Measurements from ENCODE around the gene MIEF1.
A peak's percentile ranks its signal among the peaks of the same experiment; 100 is the strongest.

MIEF1 gene

DNA sequence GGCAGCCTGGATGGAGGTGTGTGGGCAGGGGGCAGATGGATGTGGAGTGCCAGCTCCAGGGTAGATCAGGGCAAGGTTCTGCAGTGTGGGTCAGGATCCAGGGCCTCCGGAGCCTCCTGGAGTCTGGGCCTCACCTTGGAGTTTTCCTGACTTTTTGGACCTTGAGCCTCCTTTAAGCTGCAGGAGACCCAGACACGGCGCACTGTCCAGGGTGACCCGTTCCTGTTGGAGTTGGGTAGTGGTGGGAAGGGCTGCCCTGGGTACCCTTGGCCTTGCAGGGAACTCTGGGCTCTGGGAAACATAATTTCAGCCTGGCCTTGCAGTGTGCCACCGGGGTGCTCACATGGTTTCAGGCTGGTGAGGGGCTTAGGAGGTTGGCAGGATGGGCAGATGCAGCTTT is 28.2 kb upstream of the MIEF1 start:
- Histone ChIP-seq H3K36me3 (no peaks in the 10 kb centered on the region; a peak in 1 of 22 replicates), H3K4me2 (peak overlapping the region; percentile 4 to 98 (median 34); a peak in 17 of 22 replicates), H3K27me3 (no peaks in the 10 kb centered on the region), H4K20me1 (peaks cover 0 to 26% (median 0%) of the 10 kb centered on the region in 11 experiments; a peak in 5 of 22 replicates), H3K9ac (peak overlapping the region in 4 of 11 experiments; percentile 16 to 37 (median 31); a peak in 2 of 22 replicates), H3K9me3 (replicated peaks in 1 of 11) (no peaks in the 10 kb centered on the region), H3K27ac (no peak overlapping the region; a peak in 1 of 22 replicates), H3K4me1 (peaks cover 52 to 74% (median 64%) of the 10 kb centered on the region in 10 experiments), H3K4me3 (no peak overlapping the region)
- TF ChIP-seq Cebpa-rat (IDR thresholded peaks at IDR 0.05): no peak

DNA sequence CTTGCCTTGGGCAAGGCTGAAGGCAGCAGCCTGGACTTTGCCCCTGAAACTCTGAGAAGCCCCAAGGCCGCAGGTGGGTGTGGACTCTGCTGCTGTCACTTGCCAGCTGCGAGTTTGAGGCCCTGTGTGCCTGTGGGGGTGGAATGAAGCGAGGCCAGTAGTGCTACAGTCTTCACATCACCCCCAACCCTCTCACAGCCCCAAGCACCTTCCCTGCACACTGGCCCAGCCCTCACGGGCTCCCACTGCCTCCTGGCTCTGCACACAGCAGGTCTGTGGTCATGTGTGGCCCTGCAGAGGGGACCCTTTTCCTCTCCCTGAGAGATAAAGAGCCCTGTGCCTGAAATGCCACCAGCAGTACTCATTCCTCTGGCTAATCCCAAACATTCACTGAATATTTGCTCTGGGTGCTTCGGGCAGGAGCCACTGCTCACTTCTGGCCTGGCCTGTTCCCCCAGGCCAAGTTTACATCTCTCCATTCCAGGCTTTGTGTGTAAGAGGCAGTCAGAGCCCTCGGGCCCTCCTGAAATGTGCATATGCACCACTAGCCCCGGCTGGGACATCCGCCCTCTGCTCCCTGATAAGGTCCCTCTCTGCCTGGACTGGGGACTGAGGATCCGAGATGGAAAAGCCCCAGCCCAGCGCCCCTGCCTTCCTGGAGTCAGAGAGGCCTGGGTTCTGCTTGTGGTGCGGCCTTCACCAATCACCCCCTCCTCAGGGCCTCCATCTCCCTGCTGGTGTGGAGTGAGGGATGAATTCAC is 27.6 kb upstream of the MIEF1 start:
- H3K27me3 ChIP-seq: no peaks in the 10 kb centered on the region
- H3K4me2 ChIP-seq: peak overlapping the region; percentile 4 to 98 (median 34); a peak in 17 of 22 replicates
- peak overlapping the region in 1 of 11 experiments; percentile 17; a peak in 1 of 22 replicates for H3K27ac ChIP-seq
- no peak for TF ChIP-seq Cebpa-rat (IDR thresholded peaks at IDR 0.05)
- peaks cover 46 to 68% (median 57%) of the 10 kb centered on the region in 10 experiments for H3K4me1 ChIP-seq
- peaks cover 0 to 28% (median 0%) of the 10 kb centered on the region in 11 experiments; a peak in 5 of 22 replicates for H4K20me1 ChIP-seq
- no peak overlapping the region for H3K4me3 ChIP-seq
- H3K36me3 ChIP-seq: no peaks in the 10 kb centered on the region; a peak in 1 of 22 replicates
- H3K9me3 ChIP-seq (replicated peaks in 1 of 11): no peaks in the 10 kb centered on the region
- peak overlapping the region in 5 of 11 experiments; percentile 16 to 37 (median 26); a peak in 3 of 22 replicates for H3K9ac ChIP-seq

DNA sequence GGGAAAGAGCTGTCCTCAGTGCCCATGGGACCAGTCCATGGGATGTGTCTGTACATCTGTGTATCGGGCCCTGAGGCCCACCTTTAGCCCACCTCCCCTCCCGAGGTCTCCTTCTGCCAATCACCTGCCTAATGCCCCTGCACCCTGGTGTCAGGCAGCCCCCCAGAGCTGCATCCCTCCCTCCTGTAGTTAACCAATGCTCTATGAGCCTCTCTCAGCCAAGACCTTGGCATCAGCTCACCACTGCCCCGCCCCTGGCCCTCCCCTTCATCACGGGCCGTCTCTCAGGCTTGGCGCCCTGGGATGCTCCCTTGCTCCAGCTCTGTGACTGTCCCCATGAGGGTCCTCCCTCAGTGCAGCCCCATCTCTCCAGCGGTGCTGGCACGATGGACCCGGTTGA is 26.8 kb upstream of the MIEF1 start:
- no peaks in the 10 kb centered on the region; a peak in 1 of 22 replicates for H3K36me3 ChIP-seq
- no peaks in the 10 kb centered on the region for H3K9me3 ChIP-seq (replicated peaks in 1 of 11)
- H3K4me2 ChIP-seq: no peak overlapping the region
- TF ChIP-seq Cebpa-rat (IDR thresholded peaks at IDR 0.05): no peak
- H3K4me3 ChIP-seq: no peak overlapping the region
- H3K27ac ChIP-seq: no peak overlapping the region
- H3K9ac ChIP-seq: no peak overlapping the region
- no peaks in the 10 kb centered on the region for H3K27me3 ChIP-seq
- peaks cover 38 to 60% (median 49%) of the 10 kb centered on the region in 10 experiments for H3K4me1 ChIP-seq
- peaks cover 0 to 28% (median 0%) of the 10 kb centered on the region in 11 experiments; a peak in 6 of 22 replicates for H4K20me1 ChIP-seq

DNA sequence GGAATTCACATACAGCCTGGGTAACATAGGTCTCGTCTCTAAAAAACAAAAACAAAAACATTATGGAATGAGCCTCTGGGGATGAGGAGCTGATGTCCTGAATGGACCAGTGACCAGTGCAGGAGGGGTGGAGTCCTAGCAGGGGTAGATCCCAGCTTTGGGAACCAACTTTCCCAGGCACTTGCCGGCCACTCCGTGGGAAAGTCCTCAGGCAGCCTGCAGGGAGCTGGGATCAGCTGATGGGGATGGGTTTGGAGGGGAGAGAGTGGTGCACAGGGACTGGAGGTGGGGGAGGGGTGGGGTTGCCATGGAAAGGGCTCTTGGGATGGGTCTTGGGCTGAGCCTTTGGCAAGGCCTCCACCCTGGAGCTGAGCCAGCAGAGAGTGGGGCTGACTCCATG is 26.2 kb upstream of the MIEF1 start:
- H4K20me1 ChIP-seq: peaks cover 0 to 28% (median 0%) of the 10 kb centered on the region in 11 experiments; a peak in 6 of 22 replicates
- no peak overlapping the region for H3K4me3 ChIP-seq
- no peak for TF ChIP-seq Cebpa-rat (IDR thresholded peaks at IDR 0.05)
- peak overlapping the region in 1 of 11 experiments; percentile 18; a peak in 1 of 22 replicates for H3K4me2 ChIP-seq
- H3K36me3 ChIP-seq: no peaks in the 10 kb centered on the region; a peak in 1 of 22 replicates
- no peaks in the 10 kb centered on the region for H3K9me3 ChIP-seq (replicated peaks in 1 of 11)
- H3K4me1 ChIP-seq: peaks cover 32 to 54% (median 43%) of the 10 kb centered on the region in 10 experiments
- no peaks in the 10 kb centered on the region for H3K27me3 ChIP-seq
- no peak overlapping the region for H3K9ac ChIP-seq
- no peak overlapping the region for H3K27ac ChIP-seq

DNA sequence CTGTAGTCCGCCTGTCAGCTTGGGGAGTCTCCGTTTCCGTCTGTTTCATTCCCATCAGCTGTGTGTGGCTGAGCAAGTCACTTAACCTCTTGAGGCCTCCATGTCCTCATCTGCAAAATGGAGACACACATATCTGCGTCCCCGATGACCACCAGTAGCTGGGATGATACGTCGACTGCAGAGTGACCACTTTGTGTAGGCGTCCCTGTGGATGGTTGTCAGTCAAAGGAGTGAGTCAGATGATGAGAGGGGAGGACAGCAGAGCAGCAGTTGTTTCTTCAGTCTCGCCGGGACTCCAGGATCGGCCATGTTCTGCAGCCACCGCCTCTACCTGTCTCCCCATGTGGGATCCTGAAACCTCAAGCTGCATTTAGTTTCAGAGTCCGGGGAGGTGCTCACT is 25.4 kb upstream of the MIEF1 start:
- H4K20me1 ChIP-seq: peaks cover 0 to 28% (median 0%) of the 10 kb centered on the region in 11 experiments; a peak in 7 of 22 replicates
- peaks cover 24 to 46% (median 35%) of the 10 kb centered on the region in 10 experiments for H3K4me1 ChIP-seq
- no peaks in the 10 kb centered on the region for H3K9me3 ChIP-seq (replicated peaks in 1 of 11)
- no peaks in the 10 kb centered on the region; a peak in 1 of 22 replicates for H3K36me3 ChIP-seq
- no peak overlapping the region for H3K9ac ChIP-seq
- no peaks in the 10 kb centered on the region for H3K27me3 ChIP-seq
- H3K4me3 ChIP-seq: no peak overlapping the region
- H3K27ac ChIP-seq: no peak overlapping the region
- TF ChIP-seq Cebpa-rat (IDR thresholded peaks at IDR 0.05): no peak
- H3K4me2 ChIP-seq: no peak overlapping the region

DNA sequence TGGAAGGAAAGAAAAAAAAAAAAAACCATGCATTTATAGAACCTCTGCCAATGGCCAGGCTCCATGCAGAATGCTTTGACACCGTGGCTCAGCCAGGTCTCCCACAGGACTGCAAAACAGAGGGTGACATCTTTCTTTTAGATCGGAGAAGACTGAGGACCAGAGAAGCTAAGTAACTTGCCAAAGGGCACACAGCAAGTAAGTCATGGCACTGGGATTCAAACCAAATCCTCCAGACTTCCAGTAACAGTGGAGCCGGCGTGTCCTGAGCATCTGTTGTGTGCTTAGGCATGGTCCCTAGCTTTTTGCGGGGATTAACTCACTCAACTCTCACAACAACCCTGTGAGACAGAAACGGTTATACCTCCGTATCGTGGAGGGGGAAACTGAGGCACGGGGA is 24.5 kb upstream of the MIEF1 start:
- no peak for TF ChIP-seq Cebpa-rat (IDR thresholded peaks at IDR 0.05)
- Histone ChIP-seq H3K27ac (no peak overlapping the region), H4K20me1 (peaks cover 0 to 21% (median 0%) of the 10 kb centered on the region in 11 experiments; a peak in 6 of 22 replicates), H3K4me1 (peaks cover 15 to 38% (median 27%) of the 10 kb centered on the region in 10 experiments), H3K4me2 (no peak overlapping the region), H3K9ac (no peak overlapping the region), H3K27me3 (no peaks in the 10 kb centered on the region), H3K36me3 (no peaks in the 10 kb centered on the region; a peak in 1 of 22 replicates), H3K4me3 (no peak overlapping the region), H3K9me3 (replicated peaks in 1 of 11) (no peaks in the 10 kb centered on the region)

DNA sequence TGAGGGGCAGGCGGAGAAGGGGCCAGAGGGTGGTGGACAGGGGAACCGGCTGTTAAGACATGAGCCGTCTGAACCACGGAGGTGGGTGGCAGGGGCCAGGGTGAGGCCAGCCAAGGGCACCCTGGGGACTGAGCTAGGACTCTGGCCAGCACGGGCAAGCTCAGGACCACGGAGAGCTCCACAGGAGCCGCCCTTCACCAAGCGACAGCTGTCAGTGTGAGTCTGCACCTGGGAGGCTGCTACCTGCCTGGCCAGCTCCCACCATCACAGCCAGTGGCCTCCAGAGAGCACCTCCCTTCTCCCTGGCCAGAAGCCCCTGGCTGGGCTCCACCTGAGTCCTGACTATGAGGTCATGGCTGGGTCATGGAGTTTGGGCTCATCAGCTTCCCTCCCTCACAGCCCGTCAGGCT is 23.6 kb upstream of the MIEF1 start:
- Histone ChIP-seq H3K4me3 (no peak overlapping the region), H4K20me1 (peaks cover 0 to 21% (median 0%) of the 10 kb centered on the region in 11 experiments; a peak in 6 of 22 replicates), H3K4me2 (no peak overlapping the region), H3K27ac (no peak overlapping the region), H3K9me3 (replicated peaks in 1 of 11) (no peaks in the 10 kb centered on the region), H3K9ac (no peak overlapping the region), H3K36me3 (no peaks in the 10 kb centered on the region; a peak in 1 of 22 replicates), H3K4me1 (peaks cover 6 to 29% (median 18%) of the 10 kb centered on the region in 10 experiments), H3K27me3 (no peaks in the 10 kb centered on the region)
- TF ChIP-seq Cebpa-rat (IDR thresholded peaks at IDR 0.05): no peak

DNA sequence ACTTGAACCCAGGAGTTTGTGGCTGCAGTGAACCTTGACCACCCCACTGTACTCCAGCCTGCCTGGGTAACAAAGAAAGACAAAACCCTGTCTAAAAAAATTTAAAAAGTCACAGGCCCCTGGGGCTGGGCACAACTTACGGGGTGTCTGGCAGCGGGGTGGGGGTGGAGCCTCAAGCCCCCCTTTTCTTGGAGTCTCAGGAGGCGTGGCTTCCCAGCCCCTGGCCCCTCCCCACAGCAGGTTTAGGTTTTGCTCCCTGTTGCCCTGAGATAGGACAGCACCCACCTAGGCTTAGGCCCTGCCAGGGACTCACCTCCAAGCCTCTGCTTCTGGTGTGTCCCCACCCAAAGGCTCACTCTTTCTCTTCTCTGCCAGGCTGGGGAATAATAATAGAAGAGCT is 22.8 kb upstream of the MIEF1 start:
- no peak for TF ChIP-seq Cebpa-rat (IDR thresholded peaks at IDR 0.05)
- Histone ChIP-seq H3K9me3 (replicated peaks in 1 of 11) (no peaks in the 10 kb centered on the region), H3K9ac (no peak overlapping the region)

DNA sequence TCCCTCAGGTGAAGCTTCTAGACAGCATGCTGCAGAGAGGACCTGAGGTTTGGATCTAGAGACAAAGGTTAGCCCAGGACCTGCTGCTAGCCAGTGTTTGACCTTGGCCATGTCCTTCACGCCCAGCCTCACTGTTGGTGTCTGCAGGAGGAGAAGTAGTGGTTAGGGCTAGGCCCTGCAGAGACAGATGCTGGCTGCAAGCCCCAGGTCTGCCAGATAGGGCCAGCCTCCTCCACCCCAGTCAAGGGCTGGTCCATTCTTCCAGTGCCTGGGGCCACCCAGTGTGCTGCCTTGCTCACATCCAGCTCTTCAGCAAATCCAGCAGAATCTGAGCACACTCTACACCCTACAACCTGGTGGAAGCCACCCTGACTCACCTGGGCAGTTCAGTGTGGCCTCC is 21.5 kb upstream of the MIEF1 start:
- H4K20me1 ChIP-seq: peaks cover 0 to 21% (median 0%) of the 10 kb centered on the region in 11 experiments; a peak in 6 of 22 replicates
- no peak overlapping the region for H3K4me2 ChIP-seq
- no peak overlapping the region for H3K4me3 ChIP-seq
- H3K36me3 ChIP-seq: no peaks in the 10 kb centered on the region; a peak in 1 of 22 replicates
- no peaks in the 10 kb centered on the region for H3K27me3 ChIP-seq
- H3K27ac ChIP-seq: no peak overlapping the region
- TF ChIP-seq Cebpa-rat (IDR thresholded peaks at IDR 0.05): no peak
- no peak overlapping the region for H3K9ac ChIP-seq
- H3K4me1 ChIP-seq: peaks cover 0 to 10% (median 3%) of the 10 kb centered on the region in 10 experiments; a peak in 6 of 20 replicates
- H3K9me3 ChIP-seq (replicated peaks in 1 of 11): no peaks in the 10 kb centered on the region

More for the DNA sequence above, 22.8 kb upstream of the MIEF1 start:
- peaks cover 0 to 21% (median 0%) of the 10 kb centered on the region in 11 experiments; a peak in 6 of 22 replicates for H4K20me1 ChIP-seq
- no peaks in the 10 kb centered on the region for H3K27me3 ChIP-seq
- H3K4me1 ChIP-seq: peaks cover under 1 to 21% (median 11%) of the 10 kb centered on the region in 10 experiments; a peak in 19 of 20 replicates
- H3K27ac ChIP-seq: no peak overlapping the region
- H3K36me3 ChIP-seq: no peaks in the 10 kb centered on the region; a peak in 1 of 22 replicates
- no peak overlapping the region for H3K4me3 ChIP-seq
- H3K4me2 ChIP-seq: no peak overlapping the region
